Ovary (tissue), 3 donors: ENCODE results near the gene GDPD4.

Experiments used
- CTCF ChIP-seq, 3 donors: fragments of 450-650 bp in 2 of 3; fragments of 200-600 bp in 1 of 3; IDR thresholded peaks; one replicate each; pipeline versions ENCODE4 v1.5.1 to v1.8.0; 2016 to 2022; ENCODE audit warnings: antibody characterized with exemption in 3 of 3, mild to moderate bottlenecking in 1 of 3
- EP300 ChIP-seq: sonication (generic); formaldehyde crosslinking; IDR thresholded peaks from one replicate; pipeline ENCODE4 v1.6.1; 2017; ENCODE audit warnings: antibody characterized with exemption
- POLR2A ChIP-seq: fragments of 450-650 bp; IDR thresholded peaks from one replicate; pipeline ENCODE4 v1.6.1; 2017; ENCODE audit warnings: antibody characterized with exemption, mild to moderate bottlenecking, moderate library complexity
- donor health status: DM: no; HTN: no; CAD: no.

DNA sequence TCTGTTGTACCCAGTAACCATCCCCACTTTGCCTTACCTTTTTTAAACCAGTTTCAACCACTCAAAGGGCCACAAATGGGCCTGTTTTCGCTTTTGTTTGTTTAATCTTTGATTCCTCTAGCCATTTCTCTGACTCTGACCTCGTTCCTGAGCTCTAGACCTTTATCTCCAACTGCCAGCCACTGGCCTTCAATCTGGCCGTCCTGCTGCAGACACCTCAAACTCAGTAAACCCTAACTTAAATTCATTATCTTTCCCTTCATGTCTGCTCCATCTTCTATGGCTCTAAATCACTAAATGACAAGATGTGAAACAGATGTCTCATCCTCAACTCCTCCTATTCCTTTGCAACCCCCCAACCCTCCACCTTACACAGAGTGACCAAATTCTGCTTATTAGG lies 1.3 kb upstream of the GDPD4 start:
- TF ChIP-seq CTCF (IDR thresholded peaks at IDR 0.05) (no peak), POLR2A (no peak), EP300 (no peak)
